PFSK-1 (cell line): ENCODE measurements around the gene KATNAL1.

Experiments
- POLR2AphosphoS5 ChIP-seq: IDR thresholded peaks from 2 replicates; pipeline ENCODE4 v1.6.1; 2012; ENCODE audit warnings: low read depth, mild to moderate bottlenecking, control low read depth, low read length, moderate library complexity
- TAF1 ChIP-seq: IDR thresholded peaks from 2 replicates; pipeline ENCODE4 v1.6.1; 2012; ENCODE audit warnings: low read length, control low read depth, borderline replicate concordance; ENCODE audit not compliant: insufficient read depth
- TF ChIP-seq, protein P1 (sequence below), 2 experiments: IDR thresholded peaks; 2 replicates each; pipeline versions ENCODE4 v1.6.1 to v1.8.0; 2011 to 2012; ENCODE audit warnings: low read depth in 2 of 2, low read length in 2 of 2, control low read depth in 1 of 2, inconsistent platforms in 1 of 2, mild to moderate bottlenecking in 1 of 2, moderate library complexity in 1 of 2; ENCODE audit not compliant: insufficient read depth in 1 of 2

GRCh38 chr13:30303269-30303668, 4.1 kb downstream of the KATNAL1 start:
- TF ChIP-seq TAF1, result no peak
- TF ChIP-seq POLR2AphosphoS5, result no peak
- TF ChIP-seq, protein P1, sequence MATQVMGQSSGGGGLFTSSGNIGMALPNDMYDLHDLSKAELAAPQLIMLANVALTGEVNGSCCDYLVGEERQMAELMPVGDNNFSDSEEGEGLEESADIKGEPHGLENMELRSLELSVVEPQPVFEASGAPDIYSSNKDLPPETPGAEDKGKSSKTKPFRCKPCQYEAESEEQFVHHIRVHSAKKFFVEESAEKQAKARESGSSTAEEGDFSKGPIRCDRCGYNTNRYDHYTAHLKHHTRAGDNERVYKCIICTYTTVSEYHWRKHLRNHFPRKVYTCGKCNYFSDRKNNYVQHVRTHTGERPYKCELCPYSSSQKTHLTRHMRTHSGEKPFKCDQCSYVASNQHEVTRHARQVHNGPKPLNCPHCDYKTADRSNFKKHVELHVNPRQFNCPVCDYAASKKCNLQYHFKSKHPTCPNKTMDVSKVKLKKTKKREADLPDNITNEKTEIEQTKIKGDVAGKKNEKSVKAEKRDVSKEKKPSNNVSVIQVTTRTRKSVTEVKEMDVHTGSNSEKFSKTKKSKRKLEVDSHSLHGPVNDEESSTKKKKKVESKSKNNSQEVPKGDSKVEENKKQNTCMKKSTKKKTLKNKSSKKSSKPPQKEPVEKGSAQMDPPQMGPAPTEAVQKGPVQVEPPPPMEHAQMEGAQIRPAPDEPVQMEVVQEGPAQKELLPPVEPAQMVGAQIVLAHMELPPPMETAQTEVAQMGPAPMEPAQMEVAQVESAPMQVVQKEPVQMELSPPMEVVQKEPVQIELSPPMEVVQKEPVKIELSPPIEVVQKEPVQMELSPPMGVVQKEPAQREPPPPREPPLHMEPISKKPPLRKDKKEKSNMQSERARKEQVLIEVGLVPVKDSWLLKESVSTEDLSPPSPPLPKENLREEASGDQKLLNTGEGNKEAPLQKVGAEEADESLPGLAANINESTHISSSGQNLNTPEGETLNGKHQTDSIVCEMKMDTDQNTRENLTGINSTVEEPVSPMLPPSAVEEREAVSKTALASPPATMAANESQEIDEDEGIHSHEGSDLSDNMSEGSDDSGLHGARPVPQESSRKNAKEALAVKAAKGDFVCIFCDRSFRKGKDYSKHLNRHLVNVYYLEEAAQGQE (IDR thresholded peaks at IDR 0.05; ENCODE audit: insufficient read depth in 1 of 2, low read depth in 2 of 2, low read length in 2 of 2), result no peak
